Thoracic aorta (tissue), 2 donors: ENCODE measurements around the gene AKAP3. TPM values are rescaled to one million over a fixed set of nuclear protein-coding genes. Genes with fewer than 3 reads are reported as not detected.
A peak's percentile ranks its signal among the peaks of the same experiment; 100 is the strongest.

Experiments used
- ATAC-seq: fragments of 150-250 bp; one replicate; pipeline ENCODE4 v1.8.0; 2017; ENCODE audit warnings: low read depth; ENCODE audit not compliant: insufficient number of reproducible peaks, low FRiP score
- DNase-seq: peaks from one replicate; pipeline ENCODE4 v3.0.0-alpha.2; 2020; ENCODE audit warnings: low spot score
- H3K27ac ChIP-seq, 2 donors: fragments of 200-600 bp; sonication (generic); 1 replicate in 1 of 2; 2 replicates in 1 of 2; pipeline ENCODE4 v1.5.1; 2016; ENCODE audit warnings: mild to moderate bottlenecking in 2 of 2, moderate library complexity in 2 of 2
- H3K27me3 ChIP-seq: fragments of 200-600 bp; sonication (generic); replicated peaks from 2 replicates; pipeline ENCODE4 v1.6.0; 2016; ENCODE audit warnings: mild to moderate bottlenecking; ENCODE audit not compliant: insufficient read depth
- H3K36me3 ChIP-seq: fragments of 200-600 bp; sonication (generic); one replicate; pipeline ENCODE4 v1.5.1; 2016
- H3K4me1 ChIP-seq, 2 donors: fragments of 200-600 bp; sonication (generic); 1 replicate in 1 of 2; 2 replicates in 1 of 2; pipeline versions ENCODE4 v1.5.1 to v1.6.0; 2016; ENCODE audit warnings: low read depth in 2 of 2, mild to moderate bottlenecking in 1 of 2; ENCODE audit not compliant: control insufficient read depth in 1 of 2
- H3K4me3 ChIP-seq: fragments of 200-600 bp; sonication (generic); 2 replicates; pipeline ENCODE4 v1.5.1; 2016; ENCODE audit warnings: mild to moderate bottlenecking
- H3K9me3 ChIP-seq: fragments of 200-600 bp; sonication (generic); 2 replicates; pipeline ENCODE4 v1.5.1; 2016
- total RNA-seq, 2 donors: library from RNA; depleted of rRNA; stranded (reverse); fragments of >200 nt; gene quantifications; one replicate each; pipeline versions ENCODE4 v1.1.0 to v1.2.3, GENCODE V29; 2016
- TF ChIP-seq, protein P1 (sequence below): fragments of 200-600 bp; sonication (generic); IDR thresholded peaks from one replicate; pipeline ENCODE4 v1.5.1; 2019; ENCODE audit warnings: antibody characterized with exemption

The AKAP3 gene
- total RNA-seq: 1 to 10 TPM; 1.4 to 3.3 TPM

- Histone ChIP-seq H3K4me3 (peak within 1 kb of the TSS; percentile 89), H3K9me3 (no peaks in the 10 kb centered on the region), H3K36me3 (no peaks in the 10 kb centered on the region), H3K4me1 (peaks cover 14 to 26% of the 10 kb centered on the region in 2 donors), H3K27ac (peak within 1 kb of the TSS; percentile 83 to 87), H3K27me3 (no peaks in the 10 kb centered on the region)
- peak; percentile 13 for DNase-seq
- TF ChIP-seq, protein P1, sequence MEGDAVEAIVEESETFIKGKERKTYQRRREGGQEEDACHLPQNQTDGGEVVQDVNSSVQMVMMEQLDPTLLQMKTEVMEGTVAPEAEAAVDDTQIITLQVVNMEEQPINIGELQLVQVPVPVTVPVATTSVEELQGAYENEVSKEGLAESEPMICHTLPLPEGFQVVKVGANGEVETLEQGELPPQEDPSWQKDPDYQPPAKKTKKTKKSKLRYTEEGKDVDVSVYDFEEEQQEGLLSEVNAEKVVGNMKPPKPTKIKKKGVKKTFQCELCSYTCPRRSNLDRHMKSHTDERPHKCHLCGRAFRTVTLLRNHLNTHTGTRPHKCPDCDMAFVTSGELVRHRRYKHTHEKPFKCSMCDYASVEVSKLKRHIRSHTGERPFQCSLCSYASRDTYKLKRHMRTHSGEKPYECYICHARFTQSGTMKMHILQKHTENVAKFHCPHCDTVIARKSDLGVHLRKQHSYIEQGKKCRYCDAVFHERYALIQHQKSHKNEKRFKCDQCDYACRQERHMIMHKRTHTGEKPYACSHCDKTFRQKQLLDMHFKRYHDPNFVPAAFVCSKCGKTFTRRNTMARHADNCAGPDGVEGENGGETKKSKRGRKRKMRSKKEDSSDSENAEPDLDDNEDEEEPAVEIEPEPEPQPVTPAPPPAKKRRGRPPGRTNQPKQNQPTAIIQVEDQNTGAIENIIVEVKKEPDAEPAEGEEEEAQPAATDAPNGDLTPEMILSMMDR: no peak
- peak; percentile 84 for ATAC-seq
Observed at GRCh38 chr12:4648501-4649357, at the start of gene AKAP3, which contains the start of gene NDUFA9. AKAP3 (minus strand) TSS chr12:4649051; CDS start chr12:4638196, 10,855 bp downstream. NDUFA9 (plus strand) TSS chr12:4649114; CDS start chr12:4649127, 13 bp downstream.

- no peak overlapping the region for H3K4me3 ChIP-seq
- peaks cover 11% of the 10 kb centered on the region for H3K36me3 ChIP-seq
- TF ChIP-seq, protein P1: no peak
Observed at GRCh38 chr12:4690760-4691159, 41.9 kb upstream of the AKAP3 start.

GRCh38 chr12:4685317-4685716 lies 36.5 kb upstream of the AKAP3 start:
- TF ChIP-seq, protein P1: no peak
- no peaks in the 10 kb centered on the region for H3K27me3 ChIP-seq
- peaks cover 36% of the 10 kb centered on the region for H3K36me3 ChIP-seq
- H3K27ac ChIP-seq: no peak overlapping the region
- no peak for DNase-seq
- no peaks in the 10 kb centered on the region for H3K9me3 ChIP-seq
- no peak for ATAC-seq
- H3K4me1 ChIP-seq: no peaks in the 10 kb centered on the region
- no peak overlapping the region for H3K4me3 ChIP-seq

More at GRCh38 chr12:4690760-4691159, 41.9 kb upstream of the AKAP3 start:
- ATAC-seq (no peak), DNase-seq (no peak)
- Histone ChIP-seq H3K27me3 (no peaks in the 10 kb centered on the region), H3K27ac (no peak overlapping the region), H3K4me1 (no peaks in the 10 kb centered on the region), H3K9me3 (no peaks in the 10 kb centered on the region)

- ATAC-seq: no peak
- Histone ChIP-seq H3K27me3 (no peaks in the 10 kb centered on the region), H3K9me3 (no peaks in the 10 kb centered on the region), H3K27ac (no peak overlapping the region), H3K4me3 (no peak overlapping the region), H3K36me3 (peaks cover 34% of the 10 kb centered on the region), H3K4me1 (no peaks in the 10 kb centered on the region)
- TF ChIP-seq, protein P1: no peak
- DNase-seq: no peak
Observed at GRCh38 chr12:4681732-4682131, 32.9 kb upstream of the AKAP3 start.

- ATAC-seq: no peak
- Histone ChIP-seq H3K27ac (no peak overlapping the region), H3K36me3 (peaks cover 20% of the 10 kb centered on the region), H3K4me3 (no peak overlapping the region), H3K27me3 (no peaks in the 10 kb centered on the region), H3K9me3 (no peaks in the 10 kb centered on the region), H3K4me1 (no peaks in the 10 kb centered on the region)
- no peak for DNase-seq
- TF ChIP-seq, protein P1: no peak
Observed at GRCh38 chr12:4679711-4680110, 30.9 kb upstream of the AKAP3 start.
